EL (cell line): ENCODE data around the gene IGF2BP1.

Experiments used
- DNase-seq: peaks from one replicate; pipeline ENCODE4 v3.0.0-alpha.2; 2016

Gene IGF2BP1

DNA sequence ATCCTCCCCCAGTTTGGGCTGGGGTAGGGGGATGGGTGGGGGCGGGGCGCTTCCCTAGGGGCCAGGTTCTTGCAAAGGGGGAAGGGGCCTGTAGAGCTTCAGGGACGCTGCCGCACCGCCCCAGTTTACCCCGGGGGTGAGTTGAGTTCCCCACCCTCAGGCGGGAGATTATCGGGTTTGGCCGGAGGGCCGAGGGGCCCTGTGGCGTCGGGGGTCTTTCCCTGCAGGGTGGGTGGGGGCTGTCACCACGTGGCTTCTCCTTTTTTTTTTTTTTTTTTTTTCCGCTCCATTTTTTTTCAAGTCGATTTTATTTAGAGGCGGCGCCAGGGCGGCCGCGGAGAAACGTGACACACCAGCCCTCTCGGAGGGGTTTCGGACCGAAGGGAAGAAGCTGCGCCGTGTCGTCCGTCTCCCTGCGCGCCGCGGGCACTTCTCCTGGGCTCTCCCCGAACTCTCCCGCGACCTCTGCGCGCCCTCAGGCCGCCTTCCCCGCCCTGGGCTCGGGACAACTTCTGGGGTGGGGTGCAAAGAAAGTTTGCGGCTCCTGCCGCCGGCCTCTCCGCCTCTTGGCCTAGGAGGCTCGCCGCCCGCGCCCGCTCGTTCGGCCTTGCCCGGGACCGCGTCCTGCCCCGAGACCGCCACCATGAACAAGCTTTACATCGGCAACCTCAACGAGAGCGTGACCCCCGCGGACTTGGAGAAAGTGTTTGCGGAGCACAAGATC lies at the start of gene IGF2BP1:
TSS of gene IGF2BP1 (plus strand) at position 283 of the 724 bp plus-strand sequence. CDS start at position 644, 361 bp downstream.
- DNase-seq, result peak; percentile 71

DNA sequence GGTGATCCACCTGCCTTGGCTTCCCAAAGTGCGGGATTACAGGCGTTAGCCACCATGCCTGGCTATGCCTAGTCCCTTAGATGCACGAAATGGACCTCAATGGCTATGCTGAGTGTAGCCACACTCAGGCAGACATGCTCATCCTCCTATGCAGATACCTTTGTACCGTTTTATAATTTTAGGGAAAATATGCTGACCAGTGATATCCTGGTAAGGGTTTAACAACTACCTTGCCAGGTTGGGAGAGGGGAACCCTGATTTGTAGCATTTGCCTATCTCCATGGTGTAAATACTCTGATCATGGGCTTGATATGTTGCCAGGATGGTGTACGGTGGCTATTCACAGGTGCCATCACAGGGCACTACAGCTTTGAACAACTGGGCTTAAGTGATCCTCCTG lies 45.6 kb upstream of the IGF2BP1 start:
- no peak for DNase-seq

DNA sequence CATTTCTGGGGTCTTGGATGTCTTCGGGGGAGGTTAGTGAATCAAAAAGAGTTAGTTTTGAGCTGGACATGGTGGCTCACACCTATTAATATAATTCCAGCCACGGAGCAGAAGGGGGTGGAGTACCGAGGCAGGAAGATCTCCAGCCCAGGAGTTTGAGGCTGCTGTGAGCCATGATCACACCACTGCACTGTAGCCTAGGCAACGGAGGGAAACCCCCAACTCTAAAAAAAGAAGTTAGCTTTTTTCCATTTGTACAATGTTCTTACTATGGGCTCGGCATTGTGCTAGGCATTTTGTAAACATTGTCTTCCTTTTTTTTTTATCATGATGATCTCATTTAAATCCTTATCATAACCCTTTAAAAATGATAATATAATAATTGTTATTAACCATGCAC lies 44.3 kb upstream of the IGF2BP1 start:
- DNase-seq, result no peak

DNA sequence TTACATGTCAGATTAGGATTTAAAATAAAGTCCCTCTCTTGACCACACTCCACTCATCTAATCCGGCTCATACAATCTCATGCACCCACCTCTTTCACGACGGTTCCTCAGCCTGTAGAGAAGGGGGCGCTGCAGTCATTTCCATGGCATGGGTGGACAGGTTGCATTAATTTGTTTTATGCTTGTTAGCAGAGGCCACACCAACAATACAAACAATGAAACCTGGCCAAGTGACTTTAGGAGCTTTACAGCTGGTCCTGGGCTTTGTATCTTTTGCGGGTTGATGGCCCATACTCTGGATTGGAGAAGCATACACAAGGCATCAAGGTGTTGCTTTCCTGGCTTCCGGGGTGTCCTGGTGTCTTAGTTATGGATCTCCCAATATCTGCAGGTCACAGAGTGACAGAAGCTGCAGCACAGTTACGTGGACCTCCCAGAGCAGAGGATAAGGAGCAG lies 42.9 kb upstream of the IGF2BP1 start:
- DNase-seq, result peak; percentile 57

DNA sequence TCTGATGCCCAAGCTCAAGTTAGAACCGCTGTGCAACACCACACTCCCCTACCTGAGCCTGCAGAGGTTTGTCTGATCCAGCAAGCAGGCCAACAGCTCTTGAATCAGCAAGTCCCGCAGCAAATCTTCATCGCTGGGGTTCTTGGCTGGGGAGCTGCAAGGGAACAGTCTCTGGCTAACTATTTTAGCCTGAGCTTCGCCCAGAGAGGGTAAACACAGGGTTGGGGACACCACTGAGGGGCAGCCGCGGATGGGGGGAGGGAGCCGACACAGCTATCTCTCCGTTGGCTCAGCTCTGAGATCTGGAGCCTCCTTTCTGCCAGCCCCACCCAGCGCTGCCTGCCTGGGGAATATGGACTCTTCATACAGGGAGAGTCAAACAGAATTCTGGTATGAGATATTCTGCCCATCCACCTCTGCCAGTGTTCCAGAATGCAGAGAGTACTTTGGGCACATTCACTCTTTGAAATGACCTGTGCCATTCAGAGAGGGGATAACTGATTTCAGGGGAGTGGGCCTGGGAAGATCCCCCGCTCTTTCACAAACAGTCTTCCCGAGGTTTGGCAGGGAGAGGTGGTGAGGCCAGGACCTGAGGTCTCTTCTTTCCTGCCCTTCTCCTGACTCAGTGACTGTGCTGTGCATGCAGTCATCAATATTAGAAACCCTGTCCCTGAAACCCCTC lies 36.2 kb upstream of the IGF2BP1 start:
- no peak for DNase-seq

DNA sequence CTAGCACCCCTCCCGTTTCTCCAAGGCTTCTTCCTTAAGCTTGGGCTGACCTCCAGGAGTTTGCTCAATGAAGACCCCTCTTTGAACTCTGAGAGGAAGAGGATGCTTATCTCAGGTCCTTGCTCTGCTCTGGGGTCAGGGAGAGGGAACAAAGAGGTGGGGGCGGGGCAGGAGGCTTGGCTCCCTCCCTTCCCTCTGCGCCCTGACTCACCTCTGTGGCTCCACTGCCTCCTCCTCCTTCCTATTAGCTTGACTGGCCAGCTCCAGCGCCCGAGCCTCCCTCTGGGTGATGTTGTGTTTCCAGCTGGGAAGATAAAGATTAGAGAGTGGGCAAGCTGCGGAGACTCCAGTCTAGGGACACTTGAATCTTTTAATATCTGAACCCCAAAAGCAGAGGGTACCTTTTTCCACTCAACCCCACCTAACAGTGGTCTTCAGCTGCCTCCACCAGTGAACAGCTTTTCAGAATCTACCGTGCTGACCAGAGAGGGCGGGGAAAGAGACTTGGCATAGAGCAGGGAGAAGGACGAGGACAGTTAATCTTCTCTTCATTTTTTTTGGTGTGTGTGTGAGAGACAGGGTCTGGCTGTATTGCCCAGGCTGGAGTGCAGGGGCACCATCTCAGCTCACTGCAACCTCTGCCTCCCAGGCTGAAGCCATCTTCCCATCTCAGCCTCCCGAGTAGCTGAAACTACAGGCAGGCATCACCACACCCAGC lies 35.5 kb upstream of the IGF2BP1 start:
- peak; percentile 70 for DNase-seq

DNA sequence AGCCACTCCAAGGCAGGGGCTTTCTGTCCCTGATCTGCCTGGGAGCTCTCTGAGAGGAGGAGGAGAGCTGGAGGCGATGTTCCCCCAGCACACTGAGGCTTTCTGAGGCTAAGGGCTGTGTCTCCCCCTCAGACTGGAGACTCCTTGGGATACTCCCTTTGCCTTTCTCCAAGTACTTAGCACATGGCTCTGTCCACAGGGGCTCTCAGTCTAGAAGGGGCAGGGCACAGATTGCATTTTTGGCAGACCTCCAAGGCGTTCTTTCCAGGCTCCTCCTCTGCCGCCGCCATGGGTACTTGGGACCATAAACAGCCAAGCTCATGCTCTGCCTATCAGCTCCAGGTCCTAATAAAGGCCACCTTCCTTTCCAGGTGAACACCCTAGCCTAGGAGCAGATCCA lies 27.0 kb upstream of the IGF2BP1 start:
- no peak for DNase-seq

DNA sequence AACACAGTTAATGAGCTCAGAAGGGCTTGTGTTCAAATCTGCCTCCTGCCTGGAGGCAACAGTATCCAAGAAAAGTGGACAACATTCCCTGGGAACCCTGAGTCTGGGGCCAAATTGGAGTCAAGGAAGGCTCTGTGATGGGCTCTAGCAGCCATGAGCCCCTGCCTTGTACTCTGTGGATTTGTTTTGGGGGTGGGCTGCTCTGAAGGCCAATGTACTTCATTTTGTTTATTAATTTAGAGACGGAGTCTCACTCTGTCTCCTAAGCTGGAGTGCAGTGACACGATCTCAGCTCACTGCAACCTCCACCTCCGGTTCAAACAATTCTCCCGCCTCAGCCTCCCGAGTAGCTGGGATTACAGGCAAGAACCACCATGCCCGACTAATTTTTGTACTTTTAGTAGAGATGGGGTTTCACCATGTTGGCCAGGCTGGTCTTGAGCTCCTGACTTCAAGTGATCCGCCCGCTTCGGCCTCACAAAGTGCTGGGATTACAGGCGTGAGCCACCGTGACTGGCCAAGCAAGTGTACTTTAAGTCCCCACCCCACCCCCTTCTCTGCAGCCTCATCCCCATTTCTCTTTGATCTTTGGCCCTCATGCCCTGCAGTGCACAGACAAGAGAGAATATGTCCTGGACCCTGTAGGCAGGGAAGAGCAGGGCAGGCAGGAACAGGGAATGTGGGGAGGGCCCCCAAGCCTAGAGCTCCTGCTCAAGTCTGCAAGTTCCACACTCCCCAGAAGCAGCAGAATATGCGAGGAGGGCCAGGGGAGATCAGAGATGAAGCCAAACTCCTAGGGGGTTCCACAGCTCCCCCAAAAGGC lies 26.1 kb upstream of the IGF2BP1 start:
- no peak for DNase-seq

DNA sequence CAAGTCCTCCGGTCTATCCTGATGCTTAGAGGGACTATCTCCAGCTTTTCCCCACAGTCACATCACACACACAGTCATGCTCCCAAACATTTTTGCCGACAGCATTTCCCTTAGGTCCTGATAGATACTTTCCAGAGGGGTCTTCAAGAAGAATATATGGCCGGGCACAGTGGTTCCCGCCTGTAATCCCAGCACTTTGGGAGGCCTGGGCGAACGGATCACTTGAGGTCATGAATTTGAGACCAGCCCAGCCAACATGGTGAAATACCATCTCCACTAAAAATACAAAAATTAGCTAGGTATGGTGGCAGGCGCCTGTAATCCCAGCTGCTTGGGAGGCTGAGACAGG lies 24.5 kb upstream of the IGF2BP1 start:
- DNase-seq, result no peak

DNA sequence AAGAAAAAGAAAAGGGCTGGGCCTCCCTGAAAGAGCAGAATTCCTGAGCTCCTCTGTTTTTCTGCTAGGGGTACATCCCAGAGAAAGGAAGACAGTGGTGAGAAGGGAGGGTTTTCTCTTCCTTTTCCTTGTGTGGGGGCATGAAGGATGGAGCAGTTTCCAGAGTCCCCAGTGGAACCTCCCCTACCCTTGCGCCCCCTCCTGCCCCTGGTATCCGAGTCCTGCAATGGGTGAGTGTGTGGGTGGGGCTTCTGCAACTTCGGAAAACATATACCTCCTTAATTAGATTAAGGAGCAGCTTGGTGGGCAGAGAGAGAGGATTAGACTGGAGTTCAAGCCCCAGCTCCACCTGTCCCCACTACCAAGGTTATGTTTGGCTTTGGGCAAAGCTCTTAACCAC lies 23.4 kb upstream of the IGF2BP1 start:
- no peak for DNase-seq

DNA sequence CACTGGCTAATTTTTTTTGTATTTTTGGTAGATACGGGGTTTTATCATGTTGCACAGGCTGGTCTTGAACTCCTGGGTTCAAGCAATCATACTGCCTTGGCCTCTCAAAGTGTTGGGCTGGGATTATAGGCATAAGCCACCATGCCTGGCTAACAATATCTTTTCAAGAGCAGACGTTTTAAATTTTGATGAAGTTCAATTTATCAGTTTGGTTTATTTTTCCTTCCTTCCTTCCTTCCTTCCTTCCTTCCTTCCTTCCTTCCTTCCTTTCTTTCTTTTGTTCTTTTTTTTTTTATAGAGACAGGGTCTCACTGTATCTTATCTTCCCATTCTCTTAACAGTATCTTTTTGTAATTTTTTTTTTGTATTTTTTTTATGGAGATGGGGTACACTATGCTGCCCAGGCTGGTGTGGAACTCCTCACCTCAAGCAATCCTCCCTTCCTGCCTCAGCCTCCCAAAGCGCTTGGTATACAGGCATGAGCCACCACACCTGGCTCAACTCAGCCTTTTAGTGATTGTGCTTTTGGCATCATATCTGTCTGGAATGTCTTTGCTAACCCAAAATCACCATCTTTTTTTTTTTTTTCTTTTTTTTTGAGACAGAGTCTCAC lies 15.2 kb upstream of the IGF2BP1 start:
- no peak for DNase-seq

DNA sequence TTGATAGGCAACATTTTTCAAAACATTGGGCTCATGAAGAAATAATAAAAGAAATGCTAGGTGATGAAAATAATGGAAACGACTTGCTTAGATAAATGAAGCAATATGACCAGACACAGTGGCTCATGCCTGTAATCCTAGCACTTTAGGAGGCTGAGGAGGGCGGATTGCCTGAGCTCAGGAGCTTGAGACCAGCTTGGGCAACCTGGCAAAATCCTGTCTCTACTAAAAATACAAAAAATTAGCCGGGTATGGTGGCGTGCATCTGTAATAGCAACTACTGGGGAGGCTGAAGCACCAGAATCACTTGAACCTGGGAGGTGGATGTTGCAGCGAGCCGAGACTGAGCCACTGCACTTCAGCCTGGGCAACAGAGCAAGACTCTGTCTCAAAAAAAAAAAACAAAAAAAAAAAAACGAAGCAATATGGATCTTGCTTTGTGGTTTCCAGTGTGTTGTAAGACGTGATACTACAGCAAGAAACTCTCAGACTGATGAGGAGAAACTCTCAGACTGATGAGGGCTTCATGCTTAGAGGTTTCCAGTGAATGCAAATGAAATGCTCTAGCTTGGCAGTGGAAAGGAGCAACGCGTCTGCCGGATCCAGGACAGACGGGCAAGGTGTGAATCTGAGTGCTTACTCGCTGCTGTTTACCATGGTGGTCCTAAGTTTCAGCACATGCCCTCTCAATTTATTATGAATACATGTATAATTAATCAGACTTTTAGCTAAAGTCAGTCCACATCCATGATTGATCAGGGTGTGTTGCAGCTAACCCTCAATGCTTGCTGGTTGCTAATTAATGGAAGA lies 11.5 kb upstream of the IGF2BP1 start:
- no peak for DNase-seq

DNA sequence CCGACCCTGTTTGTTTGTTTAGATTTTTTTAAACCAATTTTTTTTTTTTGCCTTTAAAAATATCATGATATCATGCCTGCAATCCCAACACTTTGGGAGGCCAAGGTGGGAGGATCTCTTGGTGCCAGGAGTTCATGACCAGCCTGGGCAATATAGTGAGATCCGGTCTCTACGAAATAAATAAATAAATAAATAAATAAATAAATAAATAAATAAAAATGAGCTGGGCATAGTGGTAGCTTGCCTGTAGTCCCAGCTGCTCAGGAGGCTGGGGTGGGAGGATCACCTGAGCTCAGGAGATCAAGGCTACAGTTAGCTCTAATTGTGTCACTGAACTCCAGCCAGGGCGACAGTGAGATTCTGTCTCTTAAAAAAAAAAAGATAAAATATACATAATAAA lies 8.1 kb upstream of the IGF2BP1 start:
- no peak for DNase-seq

DNA sequence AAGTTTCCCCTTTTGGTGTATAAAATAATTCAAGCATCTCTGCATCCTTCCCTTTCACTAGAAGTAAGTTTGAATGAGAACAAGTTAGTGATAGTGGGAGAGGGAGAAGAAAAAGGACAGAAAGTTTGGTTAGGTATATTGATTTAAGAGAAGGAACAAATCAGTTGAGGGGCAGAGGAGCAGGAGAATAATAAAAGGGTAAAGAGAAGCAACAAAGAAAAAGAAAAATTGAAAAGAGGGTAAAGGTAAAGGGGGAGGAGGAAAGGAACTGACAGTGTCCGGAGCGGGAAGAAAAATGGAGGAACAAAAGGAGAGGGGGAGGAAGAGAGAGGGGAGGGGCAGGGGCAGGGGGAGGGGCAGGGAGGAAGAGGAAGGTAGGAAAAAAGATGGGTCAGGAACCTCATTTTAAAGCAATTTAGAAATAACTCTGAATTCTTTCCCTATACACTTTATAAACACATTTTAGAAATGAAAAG lies 6.3 kb upstream of the IGF2BP1 start:
- DNase-seq, result no peak

DNA sequence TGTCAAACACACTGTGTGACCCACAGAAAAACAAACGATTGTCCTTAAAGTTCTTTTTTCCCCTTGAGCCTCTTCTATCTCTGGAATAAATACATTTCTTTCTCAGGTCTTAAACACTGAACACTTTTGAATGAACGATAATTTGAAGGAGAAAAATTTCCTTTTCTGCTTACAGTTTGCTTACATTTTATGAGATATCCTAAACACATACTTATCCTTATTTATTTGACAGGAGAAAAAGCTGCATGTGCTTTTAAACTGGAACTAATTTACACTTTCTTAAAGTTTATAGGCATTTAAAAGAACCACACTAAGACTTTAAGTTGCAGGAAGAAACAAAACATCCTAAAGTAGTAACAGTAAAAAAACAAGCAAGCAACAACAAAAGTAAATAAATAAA lies 4.7 kb upstream of the IGF2BP1 start:
- no peak for DNase-seq

DNA sequence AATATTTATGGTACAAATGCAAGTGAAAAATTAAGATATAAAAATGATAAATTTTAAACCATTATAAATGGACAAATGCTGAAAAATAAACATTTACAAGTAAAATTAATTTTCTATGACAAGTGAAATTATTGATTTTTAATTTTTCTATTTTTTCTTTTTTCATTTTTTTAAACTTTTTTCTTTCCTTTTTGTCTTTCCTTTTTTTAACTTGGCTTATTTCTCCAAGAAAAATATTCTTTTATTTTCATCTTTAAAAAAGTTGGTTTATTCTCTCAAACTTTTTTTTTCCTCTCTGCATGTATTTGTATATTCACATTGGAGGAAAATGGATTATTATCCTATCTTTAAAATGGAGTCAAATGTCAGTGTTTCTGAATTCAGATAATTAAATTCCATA lies 3.9 kb upstream of the IGF2BP1 start:
- DNase-seq, result no peak

DNA sequence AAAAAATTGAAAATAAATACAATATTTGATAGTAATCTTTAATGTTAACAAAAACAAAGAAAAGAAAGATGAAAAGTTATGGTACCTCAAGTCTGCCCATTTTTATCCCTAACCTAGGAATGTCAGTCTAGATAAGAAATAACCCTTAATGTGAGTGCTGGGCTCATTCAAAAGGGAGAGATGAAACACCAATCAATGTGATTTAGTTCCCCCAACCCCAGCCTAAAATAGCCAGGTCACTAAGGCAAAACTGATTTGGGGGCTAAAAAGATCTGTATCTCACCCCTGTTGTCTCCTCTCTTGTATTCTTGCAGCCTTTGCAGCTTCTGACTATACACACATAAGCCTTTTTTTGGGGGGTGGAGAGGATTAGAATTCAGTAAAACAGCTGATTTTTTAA lies 3.2 kb upstream of the IGF2BP1 start:
- DNase-seq, result no peak

DNA sequence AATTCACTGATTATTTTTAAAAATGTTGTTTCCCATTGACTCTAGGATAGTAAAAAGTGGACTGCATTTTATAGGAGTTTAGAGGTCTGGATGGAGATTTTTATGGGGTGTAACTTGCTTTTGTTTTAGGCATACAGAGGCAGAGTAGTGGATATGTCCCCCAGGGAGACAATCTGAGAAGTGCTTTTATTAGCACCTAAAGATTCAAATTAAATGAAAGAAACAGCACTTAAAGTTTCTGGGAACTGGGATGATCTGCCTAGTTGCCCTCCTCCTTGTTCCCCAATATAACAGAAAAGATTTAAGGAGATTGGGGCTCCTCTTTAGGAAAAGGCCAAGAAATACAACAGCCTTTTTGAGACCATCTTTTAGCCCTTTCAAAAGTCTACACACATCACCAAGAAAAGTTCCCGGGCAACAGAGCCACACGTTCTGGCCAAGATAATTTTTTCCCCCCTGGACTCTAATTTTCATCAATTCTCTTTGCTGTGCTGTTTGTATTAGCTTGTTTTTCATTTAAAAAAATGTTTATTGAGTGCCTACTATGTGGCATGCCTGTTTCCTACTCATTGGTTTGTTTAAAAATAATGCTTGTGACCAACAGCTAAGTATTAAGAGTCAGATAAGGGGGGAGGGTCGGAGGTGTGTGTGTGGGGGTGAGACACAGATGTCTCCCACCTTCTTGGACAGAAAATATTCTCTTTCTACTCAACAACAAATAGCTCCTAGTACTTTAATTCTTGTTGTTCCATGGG lies 2.5 kb upstream of the IGF2BP1 start:
- DNase-seq, result no peak

DNA sequence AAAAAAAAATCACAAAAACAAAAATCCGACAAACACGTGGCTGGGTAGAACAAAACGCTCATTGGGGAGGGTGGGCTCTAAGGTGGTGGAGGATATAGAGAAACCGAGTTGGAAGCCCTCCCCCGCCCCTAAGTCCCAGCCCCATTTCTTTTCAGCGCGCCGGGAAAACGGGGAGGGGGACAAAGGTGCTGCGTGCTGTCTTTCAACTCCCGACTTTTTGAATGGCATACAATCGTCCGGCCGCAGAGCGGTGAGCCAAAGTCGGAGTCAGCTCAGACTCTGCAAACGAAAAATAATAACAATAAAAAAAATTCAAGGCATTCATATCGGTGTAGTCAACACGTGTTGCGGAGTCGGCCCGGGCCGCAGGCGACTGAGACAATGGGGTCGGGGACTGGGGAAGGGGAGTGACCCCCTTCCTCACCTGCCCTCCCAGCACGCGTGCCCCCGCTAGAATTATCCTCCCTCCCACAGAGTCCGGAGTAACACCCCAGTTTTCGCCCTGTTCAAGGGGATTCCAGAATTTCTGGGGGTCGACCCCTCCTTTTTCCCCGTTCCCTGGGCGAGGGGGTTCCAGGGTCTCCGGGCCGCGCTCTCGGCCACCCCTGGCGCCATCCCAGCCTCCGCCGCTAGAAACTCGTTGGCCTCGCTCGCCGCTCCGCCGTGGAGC lies 1.7 kb upstream of the IGF2BP1 start:
- no peak for DNase-seq

DNA sequence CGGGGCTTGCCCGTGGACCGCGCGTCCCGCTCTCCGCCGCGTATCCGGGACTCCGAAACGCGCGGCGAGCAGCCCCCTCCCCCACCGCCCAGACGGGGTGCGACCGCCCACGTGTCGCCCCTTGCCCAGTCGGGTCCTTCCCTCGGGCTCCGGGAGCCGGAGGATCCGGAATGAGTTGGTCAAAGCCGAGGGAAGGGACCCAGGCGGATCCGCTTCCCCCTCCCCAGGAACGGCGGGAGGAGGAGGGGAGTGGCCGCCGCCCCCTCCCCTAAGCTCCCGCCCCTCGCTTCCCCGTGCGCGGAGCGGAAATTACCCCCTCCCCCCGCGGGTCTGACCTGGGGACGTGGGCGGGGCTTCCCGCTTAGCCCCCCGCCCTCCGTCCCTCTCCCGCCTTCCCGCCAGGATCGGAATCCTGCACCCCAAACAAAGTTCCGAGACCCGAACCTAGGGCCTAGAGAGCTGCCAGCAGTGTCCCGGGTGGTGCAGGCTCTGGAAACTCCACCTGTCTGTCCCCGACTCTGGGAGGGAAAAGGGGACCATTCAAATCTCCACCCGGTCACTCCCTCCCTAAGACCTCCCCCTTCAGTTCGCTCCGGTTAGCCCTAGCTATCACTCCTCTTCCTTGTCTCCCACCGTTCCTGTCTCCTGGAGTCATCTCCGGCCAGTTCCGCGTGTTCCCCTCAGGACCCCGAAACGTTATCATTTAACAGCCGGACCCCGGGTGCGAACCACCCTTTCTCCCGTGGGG lies 1.0 kb upstream of the IGF2BP1 start:
- DNase-seq, result peak; percentile 53
